HG03575 (cell line): Measurements from ENCODE around the gene TAF11L5.
"Not testable (repeated sequence)": the region's sequence is repeated elsewhere in the genome, so short reads cannot be mapped to it uniquely, and the experiment has no call there.

Source experiments
- ATAC-seq: cut with Tn5 transposase; IDR thresholded peaks from one replicate; pipeline ENCODE4 v1.9.1; 2021; ENCODE audit not compliant: unreplicated experiment, insufficient number of reproducible peaks, low FRiP score; ENCODE audit errors: extremely low read depth

Gene TAF11L5

GRCh38 chr5:17524935-17525334 is at the start of gene TAF11L5:
Gene TAF11L5 (plus strand): TSS chr5:17525235.
- not testable (repeated sequence) for ATAC-seq

GRCh38 chr5:17477043-17477442 is 48.0 kb upstream of the TAF11L5 start:
- ATAC-seq, result no peak

GRCh38 chr5:17477573-17478265 is 47.3 kb upstream of the TAF11L5 start:
- ATAC-seq, result no peak

- ATAC-seq, result no peak
These were observed 43.7 kb upstream of the TAF11L5 start for GRCh38 chr5:17481378-17481777.

- ATAC-seq, result no peak
These were observed 42.2 kb upstream of the TAF11L5 start for GRCh38 chr5:17482790-17483189.

GRCh38 chr5:17486464-17487173 is 38.4 kb upstream of the TAF11L5 start:
- ATAC-seq, result not testable (repeated sequence)

- no peak for ATAC-seq
These were observed 37.9 kb upstream of the TAF11L5 start for GRCh38 chr5:17487174-17487512.

- ATAC-seq, result not testable (repeated sequence)
These were observed 33.8 kb upstream of the TAF11L5 start for GRCh38 chr5:17491257-17491656.

- ATAC-seq, result no peak
These were observed 32.3 kb upstream of the TAF11L5 start for GRCh38 chr5:17492770-17493169.

- ATAC-seq, result no peak
These were observed 27.6 kb upstream of the TAF11L5 start for GRCh38 chr5:17497446-17497845.

GRCh38 chr5:17497931-17498330 is 27.1 kb upstream of the TAF11L5 start, which contains the start of gene TAF11L2:
Gene TAF11L2 (plus strand): TSS chr5:17498231.
- ATAC-seq, result not testable (repeated sequence)

- no peak for ATAC-seq
These were observed 13.2 kb upstream of the TAF11L5 start for GRCh38 chr5:17511775-17512325.

GRCh38 chr5:17517526-17517925 is 7.5 kb upstream of the TAF11L5 start:
- not testable (repeated sequence) for ATAC-seq

- ATAC-seq, result not testable (repeated sequence)
These were observed 7.0 kb upstream of the TAF11L5 start, which contains the start of gene TAF11L3 for GRCh38 chr5:17518067-17518466. Gene TAF11L3 (plus strand): TSS chr5:17518367.

GRCh38 chr5:17519508-17519907 is 5.5 kb upstream of the TAF11L5 start:
- ATAC-seq, result not testable (repeated sequence)

GRCh38 chr5:17521501-17521900 is 3.5 kb upstream of the TAF11L5 start, which contains the start of gene TAF11L4:
Gene TAF11L4 (plus strand): TSS chr5:17521801.
- ATAC-seq, result not testable (repeated sequence)

GRCh38 chr5:17526504-17526903 is 1.5 kb downstream of the TAF11L5 start:
- not testable (repeated sequence) for ATAC-seq

- not testable (repeated sequence) for ATAC-seq
These were observed 3.3 kb downstream of the TAF11L5 start, which contains the start of gene TAF11L6 for GRCh38 chr5:17528369-17528768. Gene TAF11L6 (plus strand): TSS chr5:17528669.
